ENCODE results near the gene ACOT11.

Gene ACOT11

GRCh38 chr1:54645806-54646676, 98.0 kb downstream of the ACOT11 start:
- no peak for DNase-seq (ENCODE audit: low read depth)

- no peak for DNase-seq (ENCODE audit: low read depth)
Measured at GRCh38 chr1:54649130-54649898, 101.3 kb downstream of the ACOT11 start.

GRCh38 chr1:54649921-54650320, 101.9 kb downstream of the ACOT11 start:
- DNase-seq (ENCODE audit: low read depth), result no peak

GRCh38 chr1:54650417-54650816, 102.4 kb downstream of the ACOT11 start:
- DNase-seq (ENCODE audit: low read depth), result no peak

- no peak for DNase-seq (ENCODE audit: low read depth)
Measured at GRCh38 chr1:54651608-54652007, 103.6 kb downstream of the ACOT11 start.

- DNase-seq (ENCODE audit: low read depth), result no peak
Measured at GRCh38 chr1:54652168-54652567, 104.1 kb downstream of the ACOT11 start.

GRCh38 chr1:54653036-54653435, 105.0 kb downstream of the ACOT11 start:
- DNase-seq (ENCODE audit: low read depth), result peak; percentile 27

- DNase-seq (ENCODE audit: low read depth), result no peak
Measured at GRCh38 chr1:54658164-54658913, 110.3 kb downstream of the ACOT11 start.
